ENCODE results near the gene HELZ. TPM values are rescaled to one million over a fixed set of nuclear protein-coding genes. Genes with fewer than 3 reads are reported as not detected.

Gene HELZ
- polyA plus RNA-seq, 6 donors from 2014 or later = 34.5 to 94.7 (median 75.5) TPM

- no peaks in the 10 kb centered on the region for H3K9me3 Mint-ChIP-seq
- H3K4me1 Mint-ChIP-seq = no peaks in the 10 kb centered on the region
- ATAC-seq (ENCODE audit: low read depth in 2 of 2) (no peak), DNase-seq (no peak)
- H3K4me3 Mint-ChIP-seq = no peak overlapping the region
- H3K27me3 Mint-ChIP-seq = no peaks in the 10 kb centered on the region
- no peak overlapping the region for H3K27ac Mint-ChIP-seq
- H3K36me3 Mint-ChIP-seq = no peaks in the 10 kb centered on the region
Observed at GRCh38 chr17:67027031-67027628, 217.9 kb downstream of the HELZ start.

- DNase-seq (no peak), ATAC-seq (ENCODE audit: low read depth in 2 of 2) (no peak)
- no peaks in the 10 kb centered on the region for H3K9me3 Mint-ChIP-seq
- H3K27ac Mint-ChIP-seq = no peak overlapping the region
- H3K4me3 Mint-ChIP-seq = no peak overlapping the region
- no peaks in the 10 kb centered on the region for H3K36me3 Mint-ChIP-seq
- no peaks in the 10 kb centered on the region for H3K27me3 Mint-ChIP-seq
- no peaks in the 10 kb centered on the region for H3K4me1 Mint-ChIP-seq
Observed at GRCh38 chr17:67026341-67026740, 218.7 kb downstream of the HELZ start.

GRCh38 chr17:67025216-67025792, 219.7 kb downstream of the HELZ start:
- H3K27ac Mint-ChIP-seq = no peak overlapping the region

GRCh38 chr17:67024736-67025135, 220.3 kb downstream of the HELZ start:
- no peak overlapping the region for H3K4me3 Mint-ChIP-seq
- DNase-seq = no peak
- H3K27ac Mint-ChIP-seq = peak overlapping the region in 1 of 6 donors; percentile 38
- no peak for ATAC-seq (ENCODE audit: low read depth in 2 of 2)
- H3K27me3 Mint-ChIP-seq = no peaks in the 10 kb centered on the region
- no peaks in the 10 kb centered on the region for H3K9me3 Mint-ChIP-seq
- no peaks in the 10 kb centered on the region for H3K4me1 Mint-ChIP-seq
- H3K36me3 Mint-ChIP-seq = no peaks in the 10 kb centered on the region

More at GRCh38 chr17:67025216-67025792, 219.7 kb downstream of the HELZ start:
- no peaks in the 10 kb centered on the region for H3K27me3 Mint-ChIP-seq
- ATAC-seq (ENCODE audit: low read depth in 2 of 2) = no peak
- H3K36me3 Mint-ChIP-seq = no peaks in the 10 kb centered on the region
- H3K9me3 Mint-ChIP-seq = no peaks in the 10 kb centered on the region
- no peaks in the 10 kb centered on the region for H3K4me1 Mint-ChIP-seq
- H3K4me3 Mint-ChIP-seq = no peak overlapping the region
- DNase-seq = no peak

GRCh38 chr17:67022451-67022810, 222.6 kb downstream of the HELZ start:
- no peak overlapping the region for H3K4me3 Mint-ChIP-seq
- DNase-seq = no peak
- H3K36me3 Mint-ChIP-seq = no peaks in the 10 kb centered on the region
- peaks cover 0 to 2% (median 0%) of the 10 kb centered on the region in 7 donors for H3K9me3 Mint-ChIP-seq
- H3K27ac Mint-ChIP-seq = no peak overlapping the region
- no peak for ATAC-seq (ENCODE audit: low read depth in 2 of 2)
- H3K27me3 Mint-ChIP-seq = peaks cover 0 to 5% (median 0%) of the 10 kb centered on the region in 3 donors
- no peaks in the 10 kb centered on the region for H3K4me1 Mint-ChIP-seq

- H3K4me1 Mint-ChIP-seq = no peaks in the 10 kb centered on the region
- no peak overlapping the region for H3K27ac Mint-ChIP-seq
Observed at GRCh38 chr17:67021743-67022450, 223.1 kb downstream of the HELZ start.

GRCh38 chr17:67021196-67021595, 223.8 kb downstream of the HELZ start:
- Mint-ChIP-seq H3K36me3 (no peaks in the 10 kb centered on the region), H3K27ac (no peak overlapping the region), H3K4me1 (no peaks in the 10 kb centered on the region), H3K9me3 (peaks cover 0 to 2% (median 0%) of the 10 kb centered on the region in 7 donors), H3K27me3 (peaks cover 0 to 5% (median 0%) of the 10 kb centered on the region in 3 donors), H3K4me3 (no peak overlapping the region)
- ATAC-seq (ENCODE audit: low read depth in 2 of 2) (no peak), DNase-seq (no peak)

More at GRCh38 chr17:67021743-67022450, 223.1 kb downstream of the HELZ start:
- Mint-ChIP-seq H3K9me3 (peaks cover 0 to 2% (median 0%) of the 10 kb centered on the region in 7 donors), H3K4me3 (no peak overlapping the region), H3K36me3 (no peaks in the 10 kb centered on the region), H3K27me3 (peaks cover 0 to 5% (median 0%) of the 10 kb centered on the region in 3 donors)
- no peak for ATAC-seq (ENCODE audit: low read depth in 2 of 2)
- no peak for DNase-seq

Other genes starting within 250 kb of the HELZ start
- not detected for gene CACNG1, start 200.6 kb downstream of the HELZ start, polyA plus RNA-seq (ENCODE audit: low read depth in 6 of 6)
- gene PSMD12, start 121.4 kb upstream of the HELZ start, polyA plus RNA-seq (ENCODE audit: low read depth in 6 of 6) = 10 to 100 TPM; 24.3 to 31.0 (median 26.4) TPM
- gene PITPNC1, start 132.1 kb upstream of the HELZ start, polyA plus RNA-seq (ENCODE audit: low read depth in 6 of 6) = 10 to 100 TPM in 4 of 6 donors, 1 to 10 TPM in 2; 7.2 to 14.5 (median 12.3) TPM

Measured in naive B cell (primary cell).